Hepatocyte (in vitro differentiated cells): ENCODE measurements around the gene DNAH9. TPM values are rescaled to one million over a fixed set of nuclear protein-coding genes. Genes with fewer than 3 reads are reported as not detected.

ENCODE experiments used
- DNase-seq: peaks from one replicate; pipeline ENCODE4 v3.0.0-alpha.2; 2016; ENCODE audit warnings: low spot score
- H2AFZ ChIP-seq: fragments of 200-600 bp; sonication (generic); 2 replicates; pipeline ENCODE4 v1.6.0; 2016; ENCODE audit warnings: antibody characterized with exemption, mild to moderate bottlenecking
- H3K27ac ChIP-seq: fragments of 200-600 bp; sonication (generic); 2 replicates; pipeline ENCODE4 v1.5.1; 2016; ENCODE audit warnings: mild to moderate bottlenecking
- H3K27me3 ChIP-seq: fragments of 200-600 bp; sonication (generic); 2 replicates; pipeline ENCODE4 v1.6.1; 2016
- H3K36me3 ChIP-seq: fragments of 200-600 bp; sonication (generic); replicated peaks from 2 replicates; pipeline ENCODE4 v1.5.1; 2016; ENCODE audit warnings: low read depth; ENCODE audit not compliant: insufficient read depth
- H3K4me1 ChIP-seq: fragments of 200-600 bp; sonication (generic); 2 replicates; pipeline ENCODE4 v1.5.1; 2016; ENCODE audit warnings: mild to moderate bottlenecking, moderate library complexity; ENCODE audit not compliant: insufficient read depth
- H3K4me2 ChIP-seq: fragments of 200-600 bp; sonication (generic); 2 replicates; pipeline ENCODE4 v1.6.0; 2016
- H3K4me3 ChIP-seq: fragments of 200-600 bp; sonication (generic); 2 replicates; pipeline ENCODE4 v1.5.1; 2016; ENCODE audit warnings: mild to moderate bottlenecking
- H3K79me2 ChIP-seq: fragments of 200-600 bp; sonication (generic); 2 replicates; pipeline ENCODE4 v1.6.0; 2017; ENCODE audit warnings: mild to moderate bottlenecking
- H3K9me2 ChIP-seq: fragments of 200-600 bp; sonication (generic); replicated peaks from 2 replicates; pipeline ENCODE4 v1.6.0; 2017; ENCODE audit warnings: mild to moderate bottlenecking; ENCODE audit not compliant: insufficient read depth
- H3K9me3 ChIP-seq: fragments of 200-600 bp; sonication (generic); 2 replicates; pipeline ENCODE4 v1.5.1; 2016; ENCODE audit warnings: low read depth, mild to moderate bottlenecking
- H4K20me1 ChIP-seq: fragments of 200-600 bp; sonication (generic); 2 replicates; pipeline ENCODE4 v1.6.0; 2016; ENCODE audit warnings: mild to moderate bottlenecking; ENCODE audit not compliant: insufficient read depth, poor library complexity, severe bottlenecking
- CTCF ChIP-seq: fragments of 200-600 bp; sonication (generic); IDR thresholded peaks from 2 replicates; pipeline ENCODE4 v1.5.1; 2016; ENCODE audit warnings: antibody characterized with exemption, mild to moderate bottlenecking; ENCODE audit not compliant: poor library complexity
- EZH2 ChIP-seq: fragments of 200-600 bp; sonication (generic); IDR thresholded peaks from 2 replicates; pipeline ENCODE4 v1.6.1; 2016; ENCODE audit warnings: antibody characterized with exemption, mild to moderate bottlenecking, borderline replicate concordance
- EZH2phosphoT487 ChIP-seq: fragments of 200-600 bp; sonication (generic); IDR thresholded peaks from one replicate; pipeline ENCODE4 v1.6.1; 2018; ENCODE audit warnings: antibody characterized with exemption, mild to moderate bottlenecking, low read depth, moderate library complexity; ENCODE audit not compliant: unreplicated experiment, severe bottlenecking
- WGBS: methylation state at CpG from one replicate; pipeline ENCODE4 v1.1.6; 2016; ENCODE audit warnings: low lambda C conversion rate; ENCODE audit errors: missing lambda C conversion rate; 5-methylcytosine and 5-hydroxymethylcytosine counted together
- polyA plus RNA-seq: library from polyadenylated mRNA; unstranded; fragments of >200 nt; fragmentation: Nextera tagmentation; extraction: Ambion mirVana; gene quantifications from 2 replicates; pipeline ENCODE4 v1.2.1, GENCODE V29; 2016
- total RNA-seq: library from RNA; depleted of rRNA; stranded (reverse); fragments of >200 nt; gene quantifications from 2 replicates; pipeline ENCODE4 v1.2.3, GENCODE V29; 2014

DNAH9 gene
- total and polyA plus RNA-seq, 2 experiments from 2014 or later, result 1.2 to 2.7 TPM

- H3K4me2 ChIP-seq, result no peak overlapping the region
- no peaks in the 10 kb centered on the region for H3K4me1 ChIP-seq
- DNase-seq, result no peak
- no peaks in the 10 kb centered on the region for H3K27me3 ChIP-seq
- H2AFZ ChIP-seq, result no peak overlapping the region
- H3K27ac ChIP-seq, result no peak overlapping the region
- H3K9me3 ChIP-seq, result no peaks in the 10 kb centered on the region
- no peaks in the 10 kb centered on the region for H3K9me2 ChIP-seq
- H3K36me3 ChIP-seq, result no peaks in the 10 kb centered on the region
- no peaks in the 10 kb centered on the region for H3K79me2 ChIP-seq
- 91% methylated on average over 11 of the region's 11 CpGs for WGBS
- no peaks in the 10 kb centered on the region for H4K20me1 ChIP-seq
- no peak overlapping the region for H3K4me3 ChIP-seq
- TF ChIP-seq EZH2, result no peak
- no peak for TF ChIP-seq CTCF
- TF ChIP-seq EZH2phosphoT487, result no peak
Measured at GRCh38 chr17:11641521-11642275, 43.4 kb downstream of the DNAH9 start.

GRCh38 chr17:11642655-11643054, 44.4 kb downstream of the DNAH9 start:
- TF ChIP-seq CTCF, result no peak
- no peak for TF ChIP-seq EZH2
- no peak for TF ChIP-seq EZH2phosphoT487

GRCh38 chr17:11643851-11644250, 45.6 kb downstream of the DNAH9 start:
- TF ChIP-seq EZH2phosphoT487, result no peak
- TF ChIP-seq CTCF, result no peak
- TF ChIP-seq EZH2, result no peak

More at GRCh38 chr17:11642655-11643054, 44.4 kb downstream of the DNAH9 start:
- no peak overlapping the region for H3K27ac ChIP-seq
- WGBS, result 70% methylated on average over 10 of the region's 10 CpGs
- H3K4me1 ChIP-seq, result no peaks in the 10 kb centered on the region
- no peak overlapping the region for H2AFZ ChIP-seq
- no peaks in the 10 kb centered on the region for H3K9me2 ChIP-seq
- H3K79me2 ChIP-seq, result no peaks in the 10 kb centered on the region
- no peaks in the 10 kb centered on the region for H4K20me1 ChIP-seq
- H3K9me3 ChIP-seq, result no peaks in the 10 kb centered on the region
- H3K36me3 ChIP-seq, result no peaks in the 10 kb centered on the region
- H3K4me2 ChIP-seq, result no peak overlapping the region
- H3K27me3 ChIP-seq, result no peaks in the 10 kb centered on the region
- peak; percentile 50 for DNase-seq
- H3K4me3 ChIP-seq, result no peak overlapping the region

More at GRCh38 chr17:11643851-11644250, 45.6 kb downstream of the DNAH9 start:
- Histone ChIP-seq H3K36me3 (no peaks in the 10 kb centered on the region), H3K9me3 (no peaks in the 10 kb centered on the region), H3K4me1 (no peaks in the 10 kb centered on the region), H4K20me1 (no peaks in the 10 kb centered on the region), H3K79me2 (no peaks in the 10 kb centered on the region), H3K27me3 (no peaks in the 10 kb centered on the region), H3K9me2 (no peaks in the 10 kb centered on the region), H2AFZ (no peak overlapping the region), H3K4me3 (no peak overlapping the region), H3K4me2 (no peak overlapping the region), H3K27ac (no peak overlapping the region)
- 88% methylated on average over 7 of the region's 7 CpGs for WGBS
- DNase-seq, result no peak
